ENCODE results near the gene KCNK10.

KCNK10 gene

GRCh38 chr14:88300817-88301216 is 22.3 kb downstream of the KCNK10 start:
- no peak overlapping the region for H3K27ac ChIP-seq
- H3K36me3 ChIP-seq = no peaks in the 10 kb centered on the region
- no peaks in the 10 kb centered on the region for H3K9me3 ChIP-seq
- no peaks in the 10 kb centered on the region for H3K27me3 ChIP-seq
- TF ChIP-seq, protein P1, sequence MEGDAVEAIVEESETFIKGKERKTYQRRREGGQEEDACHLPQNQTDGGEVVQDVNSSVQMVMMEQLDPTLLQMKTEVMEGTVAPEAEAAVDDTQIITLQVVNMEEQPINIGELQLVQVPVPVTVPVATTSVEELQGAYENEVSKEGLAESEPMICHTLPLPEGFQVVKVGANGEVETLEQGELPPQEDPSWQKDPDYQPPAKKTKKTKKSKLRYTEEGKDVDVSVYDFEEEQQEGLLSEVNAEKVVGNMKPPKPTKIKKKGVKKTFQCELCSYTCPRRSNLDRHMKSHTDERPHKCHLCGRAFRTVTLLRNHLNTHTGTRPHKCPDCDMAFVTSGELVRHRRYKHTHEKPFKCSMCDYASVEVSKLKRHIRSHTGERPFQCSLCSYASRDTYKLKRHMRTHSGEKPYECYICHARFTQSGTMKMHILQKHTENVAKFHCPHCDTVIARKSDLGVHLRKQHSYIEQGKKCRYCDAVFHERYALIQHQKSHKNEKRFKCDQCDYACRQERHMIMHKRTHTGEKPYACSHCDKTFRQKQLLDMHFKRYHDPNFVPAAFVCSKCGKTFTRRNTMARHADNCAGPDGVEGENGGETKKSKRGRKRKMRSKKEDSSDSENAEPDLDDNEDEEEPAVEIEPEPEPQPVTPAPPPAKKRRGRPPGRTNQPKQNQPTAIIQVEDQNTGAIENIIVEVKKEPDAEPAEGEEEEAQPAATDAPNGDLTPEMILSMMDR (IDR thresholded peaks at IDR 0.05) = no peak
- H3K4me3 ChIP-seq (ENCODE audit: low read depth in 1 of 2, low read length in 1 of 2) = no peak overlapping the region
- H3K4me1 ChIP-seq (ENCODE audit: control insufficient read depth in 1 of 2, insufficient read depth in 1 of 2, low read depth in 1 of 2, low read length in 1 of 2) = peaks cover 0 to 6% of the 10 kb centered on the region in 2 experiments

- Histone ChIP-seq H3K4me3 (ENCODE audit: low read depth in 1 of 2, low read length in 1 of 2) (no peak overlapping the region), H3K27me3 (no peaks in the 10 kb centered on the region), H3K27ac (no peak overlapping the region), H3K9me3 (no peaks in the 10 kb centered on the region), H3K4me1 (ENCODE audit: control insufficient read depth in 1 of 2, insufficient read depth in 1 of 2, low read depth in 1 of 2, low read length in 1 of 2) (peaks cover 0 to 1% of the 10 kb centered on the region in 2 experiments), H3K36me3 (no peaks in the 10 kb centered on the region)
- TF ChIP-seq, protein P1 (IDR thresholded peaks at IDR 0.05) = no peak
Measured at GRCh38 chr14:88299865-88300530, 23.1 kb downstream of the KCNK10 start.

GRCh38 chr14:88297306-88297705 is 25.8 kb downstream of the KCNK10 start:
- Histone ChIP-seq H3K4me3 (ENCODE audit: low read depth in 1 of 2, low read length in 1 of 2) (no peak overlapping the region), H3K36me3 (no peaks in the 10 kb centered on the region), H3K4me1 (ENCODE audit: control insufficient read depth in 1 of 2, insufficient read depth in 1 of 2, low read depth in 1 of 2, low read length in 1 of 2) (no peaks in the 10 kb centered on the region), H3K9me3 (no peaks in the 10 kb centered on the region), H3K27me3 (no peaks in the 10 kb centered on the region), H3K27ac (no peak overlapping the region)
- TF ChIP-seq, protein P1 (IDR thresholded peaks at IDR 0.05) = no peak

DNA sequence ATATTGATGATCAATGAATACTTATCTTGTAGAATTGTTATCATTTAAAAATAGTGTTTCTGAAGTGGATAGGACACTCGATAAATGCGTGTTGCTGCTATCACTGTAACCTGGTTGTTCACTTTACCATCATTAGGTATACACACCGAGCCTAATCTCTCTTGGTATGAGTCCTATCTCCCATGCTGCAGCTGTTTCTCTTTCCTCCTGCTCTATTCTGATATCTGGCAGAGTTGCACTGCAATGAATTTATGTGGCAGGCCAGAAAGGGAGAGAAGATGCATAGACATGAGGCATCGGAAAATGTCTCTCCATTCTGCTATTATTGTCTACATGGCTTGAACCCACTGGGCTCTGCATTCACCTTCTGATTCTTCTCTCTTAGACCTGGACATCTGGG is 26.7 kb downstream of the KCNK10 start:
- Histone ChIP-seq H3K27me3 (no peaks in the 10 kb centered on the region), H3K4me3 (ENCODE audit: low read depth in 1 of 2, low read length in 1 of 2) (no peak overlapping the region), H3K36me3 (no peaks in the 10 kb centered on the region), H3K4me1 (ENCODE audit: control insufficient read depth in 1 of 2, insufficient read depth in 1 of 2, low read depth in 1 of 2, low read length in 1 of 2) (no peaks in the 10 kb centered on the region), H3K9me3 (no peaks in the 10 kb centered on the region), H3K27ac (no peak overlapping the region)
- TF ChIP-seq, protein P1 (IDR thresholded peaks at IDR 0.05) = no peak

- no peaks in the 10 kb centered on the region for H3K9me3 ChIP-seq
- TF ChIP-seq, protein P1 (IDR thresholded peaks at IDR 0.05) = no peak
- H3K27ac ChIP-seq = no peak overlapping the region
- no peaks in the 10 kb centered on the region for H3K4me1 ChIP-seq (ENCODE audit: control insufficient read depth in 1 of 2, insufficient read depth in 1 of 2, low read depth in 1 of 2, low read length in 1 of 2)
- H3K36me3 ChIP-seq = no peaks in the 10 kb centered on the region
- no peak overlapping the region for H3K4me3 ChIP-seq (ENCODE audit: low read depth in 1 of 2, low read length in 1 of 2)
- no peaks in the 10 kb centered on the region for H3K27me3 ChIP-seq
Measured at GRCh38 chr14:88289996-88290395, 33.1 kb downstream of the KCNK10 start.

Data from neutrophil (primary cell).